ENCODE data around the gene ACBD3. TPM values are rescaled to one million over a fixed set of nuclear protein-coding genes. Genes with fewer than 3 reads are reported as not detected.

Gene ACBD3
- total RNA-seq, 6 experiments from 2014 or later: 14.6 to 23.6 (median 17.5) TPM

- DNase-seq (no peak), ATAC-seq (no peak)
- Histone ChIP-seq H3K27ac (no peak overlapping the region), H3K4me3 (no peak overlapping the region), H3K9me3 (no peaks in the 10 kb centered on the region), H3K4me1 (no peaks in the 10 kb centered on the region), H3K36me3 (no peaks in the 10 kb centered on the region), H3K27me3 (no peaks in the 10 kb centered on the region)
- TF ChIP-seq POLR2A (IDR thresholded peaks at IDR 0.05): no peak
- TF ChIP-seq, protein P1, sequence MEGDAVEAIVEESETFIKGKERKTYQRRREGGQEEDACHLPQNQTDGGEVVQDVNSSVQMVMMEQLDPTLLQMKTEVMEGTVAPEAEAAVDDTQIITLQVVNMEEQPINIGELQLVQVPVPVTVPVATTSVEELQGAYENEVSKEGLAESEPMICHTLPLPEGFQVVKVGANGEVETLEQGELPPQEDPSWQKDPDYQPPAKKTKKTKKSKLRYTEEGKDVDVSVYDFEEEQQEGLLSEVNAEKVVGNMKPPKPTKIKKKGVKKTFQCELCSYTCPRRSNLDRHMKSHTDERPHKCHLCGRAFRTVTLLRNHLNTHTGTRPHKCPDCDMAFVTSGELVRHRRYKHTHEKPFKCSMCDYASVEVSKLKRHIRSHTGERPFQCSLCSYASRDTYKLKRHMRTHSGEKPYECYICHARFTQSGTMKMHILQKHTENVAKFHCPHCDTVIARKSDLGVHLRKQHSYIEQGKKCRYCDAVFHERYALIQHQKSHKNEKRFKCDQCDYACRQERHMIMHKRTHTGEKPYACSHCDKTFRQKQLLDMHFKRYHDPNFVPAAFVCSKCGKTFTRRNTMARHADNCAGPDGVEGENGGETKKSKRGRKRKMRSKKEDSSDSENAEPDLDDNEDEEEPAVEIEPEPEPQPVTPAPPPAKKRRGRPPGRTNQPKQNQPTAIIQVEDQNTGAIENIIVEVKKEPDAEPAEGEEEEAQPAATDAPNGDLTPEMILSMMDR (IDR thresholded peaks at IDR 0.05): no peak
- intact Hi-C loops (cut with DNase I): no loop called here
- WGBS (ENCODE audit: insufficient coverage, low coverage, low lambda C conversion rate, missing lambda C conversion rate): 93% methylated on average over 2 of the region's 3 CpGs
These were observed 87.4 kb downstream of the ACBD3 start for GRCh38 chr1:226098870-226099835.

GRCh38 chr1:226097866-226098625, 88.5 kb downstream of the ACBD3 start:
- ATAC-seq: no peak
- intact Hi-C loops (cut with DNase I): no loop called here
- no peaks in the 10 kb centered on the region for H3K4me1 ChIP-seq
- no peak for TF ChIP-seq POLR2A (IDR thresholded peaks at IDR 0.05)
- TF ChIP-seq, protein P1 (IDR thresholded peaks at IDR 0.05): no peak
- no peak for DNase-seq
- H3K36me3 ChIP-seq: no peaks in the 10 kb centered on the region
- H3K4me3 ChIP-seq: no peak overlapping the region
- no peak overlapping the region for H3K27ac ChIP-seq
- no peaks in the 10 kb centered on the region for H3K9me3 ChIP-seq
- no peaks in the 10 kb centered on the region for H3K27me3 ChIP-seq
- 76% methylated on average over 3 of the region's 5 CpGs for WGBS (ENCODE audit: insufficient coverage, low coverage, low lambda C conversion rate, missing lambda C conversion rate)

DNA sequence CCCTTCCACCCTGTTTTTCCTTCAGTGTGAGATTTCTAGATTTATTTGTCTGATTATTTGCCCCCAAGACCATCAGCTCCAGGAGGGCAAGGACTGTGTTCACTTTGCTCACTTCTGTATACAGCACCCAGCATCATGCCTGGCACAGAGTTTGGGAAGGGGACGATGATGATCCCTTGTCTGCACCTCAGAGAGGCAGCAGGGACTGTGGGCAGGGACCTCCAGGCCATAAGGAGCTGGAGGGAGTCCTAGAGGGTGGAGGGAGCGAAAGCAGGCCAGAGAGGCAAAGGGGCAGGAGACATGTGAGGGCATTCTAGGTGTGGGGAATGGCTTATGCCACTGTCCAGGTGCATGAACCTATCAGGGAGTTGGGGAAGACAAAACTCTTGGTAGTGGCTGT, 91.3 kb downstream of the ACBD3 start:
- Histone ChIP-seq H3K4me1 (no peaks in the 10 kb centered on the region), H3K4me3 (no peak overlapping the region), H3K27me3 (no peaks in the 10 kb centered on the region), H3K36me3 (no peaks in the 10 kb centered on the region), H3K9me3 (no peaks in the 10 kb centered on the region), H3K27ac (no peak overlapping the region)
- DNase-seq: no peak
- no peak for TF ChIP-seq POLR2A (IDR thresholded peaks at IDR 0.05)
- TF ChIP-seq, protein P1 (IDR thresholded peaks at IDR 0.05): no peak
- no CpG with 5 or more reads among the region's 2 CpGs for WGBS (ENCODE audit: insufficient coverage, low coverage, low lambda C conversion rate, missing lambda C conversion rate)
- no peak for ATAC-seq
- intact Hi-C loops (cut with DNase I): no loop called here

Small RNAs within 50 kb of the gene (small RNA-seq; reads per million reads assigned to genes)
- gene AL512343.1: 0 reads per million in 2 experiments

Other genes starting within 250 kb of the ACBD3 start
- gene LEFTY2, start 245.5 kb downstream of the ACBD3 start, total RNA-seq: under 1 TPM in 1 of 6 experiments, not detected in 5; 0.31 TPM
- gene SDE2, start 187.4 kb downstream of the ACBD3 start, total RNA-seq: 10 to 100 TPM in 1 of 6 experiments, 1 to 10 TPM in 5; 7.1 to 10.9 (median 8.6) TPM
- 100 to 1,000 TPM; 132 to 185 (median 156) TPM for gene H3-3A, start 124.0 kb downstream of the ACBD3 start, total RNA-seq
- under 1 TPM in 1 of 6 experiments, not detected in 5; 0.29 TPM for gene MIXL1, start 36.9 kb upstream of the ACBD3 start, total RNA-seq
- gene LIN9, start 122.4 kb upstream of the ACBD3 start, total RNA-seq: 1 to 10 TPM in 2 of 6 experiments, under 1 TPM in 4; 0.46 to 1.5 (median 0.91) TPM
- 10 to 100 TPM; 38.2 to 74.3 (median 60.1) TPM for gene PARP1, start 221.4 kb upstream of the ACBD3 start, total RNA-seq

All from right lobe of liver (tissue), 6 donors.